ENCODE data around the gene NFE2L2. TPM values are rescaled to one million over a fixed set of nuclear protein-coding genes. Genes with fewer than 3 reads are reported as not detected.

The NFE2L2 gene
- total RNA-seq, 1 donor from 2014 or later: 51.4 TPM

DNA sequence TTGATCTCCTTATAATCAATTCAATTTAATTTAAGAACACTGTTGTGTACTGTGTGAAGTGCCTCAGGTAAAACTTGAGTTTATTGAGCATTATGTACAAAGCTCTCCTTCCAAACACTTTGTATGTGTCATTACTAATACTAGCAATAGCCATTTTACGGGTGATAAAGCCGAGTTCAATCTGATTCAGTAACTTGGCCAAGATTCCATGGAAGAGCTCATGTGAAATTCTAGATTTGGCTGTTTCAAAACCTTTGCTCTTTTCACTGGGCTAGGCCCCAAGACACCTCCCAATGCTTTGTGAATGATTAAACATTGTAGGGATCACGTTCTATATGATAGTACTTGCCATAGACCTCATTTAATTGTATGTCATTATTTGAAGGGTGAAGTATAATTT lies 8.9 kb upstream of the NFE2L2 start:
- H3K27ac Mint-ChIP-seq (ENCODE audit: unreplicated experiment): no peak overlapping the region
- no peak for TF ChIP-seq CTCF (IDR thresholded peaks at IDR 0.05; ENCODE audit: partially characterized antibody, unreplicated experiment)
- no peaks in the 10 kb centered on the region for H3K36me3 Mint-ChIP-seq (ENCODE audit: unreplicated experiment)
- no peaks in the 10 kb centered on the region for H3K9me3 Mint-ChIP-seq (ENCODE audit: unreplicated experiment)
- no peaks in the 10 kb centered on the region for H3K4me1 Mint-ChIP-seq (ENCODE audit: low read depth, unreplicated experiment)
- DNase-seq: no peak
- no peaks in the 10 kb centered on the region for H3K27me3 Mint-ChIP-seq (ENCODE audit: unreplicated experiment)
- no peak overlapping the region for H3K4me3 Mint-ChIP-seq (ENCODE audit: unreplicated experiment)

DNA sequence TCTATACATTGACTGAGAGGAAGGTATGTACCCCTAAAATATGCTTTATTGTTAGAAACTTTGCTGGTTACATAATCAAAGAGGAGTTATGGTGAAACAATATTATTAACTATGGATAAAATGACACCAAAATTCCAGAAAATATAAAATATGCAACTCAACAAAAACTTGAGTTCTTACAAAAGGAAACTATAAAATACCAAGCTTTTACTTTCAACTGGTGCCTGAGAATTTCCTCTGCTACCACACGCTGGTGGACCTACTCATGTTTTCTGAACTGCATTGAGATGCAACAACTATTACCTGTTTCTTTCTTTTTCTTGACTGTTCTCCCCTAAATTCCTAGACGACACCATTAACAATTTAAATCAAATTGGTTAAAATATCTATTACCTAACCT lies 8.2 kb upstream of the NFE2L2 start:
- Mint-ChIP-seq H3K4me1 (ENCODE audit: low read depth, unreplicated experiment) (no peaks in the 10 kb centered on the region), H3K9me3 (ENCODE audit: unreplicated experiment) (no peaks in the 10 kb centered on the region), H3K27ac (ENCODE audit: unreplicated experiment) (no peak overlapping the region), H3K27me3 (ENCODE audit: unreplicated experiment) (no peaks in the 10 kb centered on the region), H3K36me3 (ENCODE audit: unreplicated experiment) (no peaks in the 10 kb centered on the region), H3K4me3 (ENCODE audit: unreplicated experiment) (no peak overlapping the region)
- no peak for DNase-seq
- no peak for TF ChIP-seq CTCF (IDR thresholded peaks at IDR 0.05; ENCODE audit: partially characterized antibody, unreplicated experiment)

- no peak for DNase-seq
- H3K4me3 Mint-ChIP-seq (ENCODE audit: unreplicated experiment): no peak overlapping the region
- H3K27ac Mint-ChIP-seq (ENCODE audit: unreplicated experiment): no peak overlapping the region
- H3K27me3 Mint-ChIP-seq (ENCODE audit: unreplicated experiment): no peaks in the 10 kb centered on the region
- H3K36me3 Mint-ChIP-seq (ENCODE audit: unreplicated experiment): no peaks in the 10 kb centered on the region
- no peaks in the 10 kb centered on the region for H3K9me3 Mint-ChIP-seq (ENCODE audit: unreplicated experiment)
- no peaks in the 10 kb centered on the region for H3K4me1 Mint-ChIP-seq (ENCODE audit: low read depth, unreplicated experiment)
- TF ChIP-seq CTCF (IDR thresholded peaks at IDR 0.05; ENCODE audit: partially characterized antibody, unreplicated experiment): no peak
These were observed 7.6 kb upstream of the NFE2L2 start for GRCh38 chr2:177271981-177272666.

DNA sequence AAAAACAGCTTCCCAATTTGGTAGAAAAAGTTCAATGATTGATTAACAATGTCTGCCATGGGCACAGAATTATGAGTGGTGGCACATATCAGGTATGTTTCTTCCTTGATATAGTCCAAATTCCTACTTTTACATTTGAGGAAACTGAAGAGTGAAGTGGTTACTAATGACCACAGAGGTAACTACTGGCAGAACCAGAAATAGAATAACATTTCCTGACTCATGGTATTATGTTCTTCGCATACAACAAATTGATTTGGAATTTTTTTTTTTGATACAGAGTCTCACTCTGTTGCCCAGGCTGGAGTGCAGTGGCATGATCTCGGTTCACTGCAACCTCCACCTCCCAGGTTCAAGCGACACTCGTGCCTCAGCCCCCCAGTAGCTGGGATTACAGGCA lies 6.0 kb upstream of the NFE2L2 start:
- TF ChIP-seq CTCF (IDR thresholded peaks at IDR 0.05; ENCODE audit: partially characterized antibody, unreplicated experiment): no peak
- peaks cover 7% of the 10 kb centered on the region for H3K4me1 Mint-ChIP-seq (ENCODE audit: low read depth, unreplicated experiment)
- no peak overlapping the region for H3K27ac Mint-ChIP-seq (ENCODE audit: unreplicated experiment)
- DNase-seq: no peak
- H3K36me3 Mint-ChIP-seq (ENCODE audit: unreplicated experiment): no peaks in the 10 kb centered on the region
- no peak overlapping the region for H3K4me3 Mint-ChIP-seq (ENCODE audit: unreplicated experiment)
- no peaks in the 10 kb centered on the region for H3K27me3 Mint-ChIP-seq (ENCODE audit: unreplicated experiment)
- peaks cover 1% of the 10 kb centered on the region for H3K9me3 Mint-ChIP-seq (ENCODE audit: unreplicated experiment)

DNA sequence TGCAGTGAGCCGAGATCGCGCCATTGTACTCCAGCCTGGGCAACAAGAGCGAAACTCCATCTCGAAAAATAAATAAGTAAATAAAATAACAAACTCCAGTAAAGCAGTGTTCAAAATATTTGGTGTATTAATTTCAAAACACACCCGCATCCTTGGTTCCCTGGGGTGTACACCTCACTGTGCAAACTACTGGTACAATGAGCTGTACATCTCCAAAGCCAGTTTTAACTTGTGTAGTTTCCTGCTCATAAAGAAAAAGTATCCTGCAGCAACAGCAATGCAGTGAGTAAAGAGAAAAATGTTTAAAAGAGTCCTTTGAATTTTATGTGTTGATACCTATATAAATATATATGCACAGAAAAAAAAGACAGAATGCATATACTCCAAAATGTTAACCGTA lies 4.4 kb upstream of the NFE2L2 start:
- Mint-ChIP-seq H3K9me3 (ENCODE audit: unreplicated experiment) (peaks cover 6% of the 10 kb centered on the region), H3K4me1 (ENCODE audit: low read depth, unreplicated experiment) (peaks cover 7% of the 10 kb centered on the region), H3K27ac (ENCODE audit: unreplicated experiment) (no peak overlapping the region), H3K36me3 (ENCODE audit: unreplicated experiment) (no peaks in the 10 kb centered on the region), H3K4me3 (ENCODE audit: unreplicated experiment) (no peak overlapping the region), H3K27me3 (ENCODE audit: unreplicated experiment) (peaks cover 3% of the 10 kb centered on the region)
- no peak for TF ChIP-seq CTCF (IDR thresholded peaks at IDR 0.05; ENCODE audit: partially characterized antibody, unreplicated experiment)
- DNase-seq: no peak
